ENCODE measurements around the gene LMOD2. TPM values are rescaled to one million over a fixed set of nuclear protein-coding genes. Genes with fewer than 3 reads are reported as not detected.

Gene LMOD2
- total and polyA plus RNA-seq, 2 experiments from 2014 or later, result not detected

GRCh38 chr7:123641901-123642300 lies 13.8 kb upstream of the LMOD2 start:
- H3K36me3 Mint-ChIP-seq (ENCODE audit: low read depth), result no peaks in the 10 kb centered on the region
- H3K4me3 ChIP-seq, result no peak overlapping the region
- no peaks in the 10 kb centered on the region for H3K27me3 ChIP-seq (ENCODE audit: insufficient read depth)
- ATAC-seq (no peak), DNase-seq (ENCODE audit: low spot score) (no peak)
- H3F3A ChIP-seq (replicated peaks; ENCODE audit: low read depth), result no peaks in the 10 kb centered on the region
- H3K27ac Mint-ChIP-seq, result no peak overlapping the region
- H3K27ac ChIP-seq (ENCODE audit: low read depth), result no peak overlapping the region
- H4K20me1 ChIP-seq (replicated peaks; ENCODE audit: insufficient read depth), result no peaks in the 10 kb centered on the region
- no peaks in the 10 kb centered on the region for H3K36me3 ChIP-seq (ENCODE audit: insufficient read depth)
- H3K4me3 Mint-ChIP-seq, result no peak overlapping the region
- peaks cover 2% of the 10 kb centered on the region for H3K27me3 Mint-ChIP-seq (ENCODE audit: insufficient read depth, low read depth, poor library complexity)
- H3K9me3 Mint-ChIP-seq, result no peaks in the 10 kb centered on the region
- no peak overlapping the region for H2AFZ ChIP-seq
- H3K4me1 Mint-ChIP-seq, result peaks cover 39% of the 10 kb centered on the region
- no peak overlapping the region for H3K4me2 ChIP-seq
- TF ChIP-seq POLR2AphosphoS5 (IDR thresholded peaks at IDR 0.05; ENCODE audit: low read depth) (no peak), EZH2 (IDR thresholded peaks at IDR 0.05; ENCODE audit: low read depth, unreplicated experiment) (no peak), EZH2phosphoT487 (IDR thresholded peaks at IDR 0.05; ENCODE audit: unreplicated experiment) (no peak), REST (IDR thresholded peaks at IDR 0.05; ENCODE audit: unreplicated experiment) (no peak), JUNB (IDR thresholded peaks at IDR 0.05; ENCODE audit: unreplicated experiment) (no peak), ZNF114 (CRISPR knock-in tag; IDR thresholded peaks at IDR 0.05) (no peak), ZNF331 (CRISPR knock-in tag; IDR thresholded peaks at IDR 0.05; ENCODE audit: low read depth) (no peak), CREB1 (CRISPR knock-in tag; IDR thresholded peaks at IDR 0.05; ENCODE audit: low read depth) (no peak), STAT1 (IDR thresholded peaks at IDR 0.05; ENCODE audit: unreplicated experiment) (no peak), CTCF (conservative IDR thresholded peaks at IDR 0.05; ENCODE audit: low read depth in 2 of 2) (no peak), NANOG (IDR thresholded peaks at IDR 0.05; ENCODE audit: borderline replicate concordance) (no peak)
- TF ChIP-seq, protein P1, sequence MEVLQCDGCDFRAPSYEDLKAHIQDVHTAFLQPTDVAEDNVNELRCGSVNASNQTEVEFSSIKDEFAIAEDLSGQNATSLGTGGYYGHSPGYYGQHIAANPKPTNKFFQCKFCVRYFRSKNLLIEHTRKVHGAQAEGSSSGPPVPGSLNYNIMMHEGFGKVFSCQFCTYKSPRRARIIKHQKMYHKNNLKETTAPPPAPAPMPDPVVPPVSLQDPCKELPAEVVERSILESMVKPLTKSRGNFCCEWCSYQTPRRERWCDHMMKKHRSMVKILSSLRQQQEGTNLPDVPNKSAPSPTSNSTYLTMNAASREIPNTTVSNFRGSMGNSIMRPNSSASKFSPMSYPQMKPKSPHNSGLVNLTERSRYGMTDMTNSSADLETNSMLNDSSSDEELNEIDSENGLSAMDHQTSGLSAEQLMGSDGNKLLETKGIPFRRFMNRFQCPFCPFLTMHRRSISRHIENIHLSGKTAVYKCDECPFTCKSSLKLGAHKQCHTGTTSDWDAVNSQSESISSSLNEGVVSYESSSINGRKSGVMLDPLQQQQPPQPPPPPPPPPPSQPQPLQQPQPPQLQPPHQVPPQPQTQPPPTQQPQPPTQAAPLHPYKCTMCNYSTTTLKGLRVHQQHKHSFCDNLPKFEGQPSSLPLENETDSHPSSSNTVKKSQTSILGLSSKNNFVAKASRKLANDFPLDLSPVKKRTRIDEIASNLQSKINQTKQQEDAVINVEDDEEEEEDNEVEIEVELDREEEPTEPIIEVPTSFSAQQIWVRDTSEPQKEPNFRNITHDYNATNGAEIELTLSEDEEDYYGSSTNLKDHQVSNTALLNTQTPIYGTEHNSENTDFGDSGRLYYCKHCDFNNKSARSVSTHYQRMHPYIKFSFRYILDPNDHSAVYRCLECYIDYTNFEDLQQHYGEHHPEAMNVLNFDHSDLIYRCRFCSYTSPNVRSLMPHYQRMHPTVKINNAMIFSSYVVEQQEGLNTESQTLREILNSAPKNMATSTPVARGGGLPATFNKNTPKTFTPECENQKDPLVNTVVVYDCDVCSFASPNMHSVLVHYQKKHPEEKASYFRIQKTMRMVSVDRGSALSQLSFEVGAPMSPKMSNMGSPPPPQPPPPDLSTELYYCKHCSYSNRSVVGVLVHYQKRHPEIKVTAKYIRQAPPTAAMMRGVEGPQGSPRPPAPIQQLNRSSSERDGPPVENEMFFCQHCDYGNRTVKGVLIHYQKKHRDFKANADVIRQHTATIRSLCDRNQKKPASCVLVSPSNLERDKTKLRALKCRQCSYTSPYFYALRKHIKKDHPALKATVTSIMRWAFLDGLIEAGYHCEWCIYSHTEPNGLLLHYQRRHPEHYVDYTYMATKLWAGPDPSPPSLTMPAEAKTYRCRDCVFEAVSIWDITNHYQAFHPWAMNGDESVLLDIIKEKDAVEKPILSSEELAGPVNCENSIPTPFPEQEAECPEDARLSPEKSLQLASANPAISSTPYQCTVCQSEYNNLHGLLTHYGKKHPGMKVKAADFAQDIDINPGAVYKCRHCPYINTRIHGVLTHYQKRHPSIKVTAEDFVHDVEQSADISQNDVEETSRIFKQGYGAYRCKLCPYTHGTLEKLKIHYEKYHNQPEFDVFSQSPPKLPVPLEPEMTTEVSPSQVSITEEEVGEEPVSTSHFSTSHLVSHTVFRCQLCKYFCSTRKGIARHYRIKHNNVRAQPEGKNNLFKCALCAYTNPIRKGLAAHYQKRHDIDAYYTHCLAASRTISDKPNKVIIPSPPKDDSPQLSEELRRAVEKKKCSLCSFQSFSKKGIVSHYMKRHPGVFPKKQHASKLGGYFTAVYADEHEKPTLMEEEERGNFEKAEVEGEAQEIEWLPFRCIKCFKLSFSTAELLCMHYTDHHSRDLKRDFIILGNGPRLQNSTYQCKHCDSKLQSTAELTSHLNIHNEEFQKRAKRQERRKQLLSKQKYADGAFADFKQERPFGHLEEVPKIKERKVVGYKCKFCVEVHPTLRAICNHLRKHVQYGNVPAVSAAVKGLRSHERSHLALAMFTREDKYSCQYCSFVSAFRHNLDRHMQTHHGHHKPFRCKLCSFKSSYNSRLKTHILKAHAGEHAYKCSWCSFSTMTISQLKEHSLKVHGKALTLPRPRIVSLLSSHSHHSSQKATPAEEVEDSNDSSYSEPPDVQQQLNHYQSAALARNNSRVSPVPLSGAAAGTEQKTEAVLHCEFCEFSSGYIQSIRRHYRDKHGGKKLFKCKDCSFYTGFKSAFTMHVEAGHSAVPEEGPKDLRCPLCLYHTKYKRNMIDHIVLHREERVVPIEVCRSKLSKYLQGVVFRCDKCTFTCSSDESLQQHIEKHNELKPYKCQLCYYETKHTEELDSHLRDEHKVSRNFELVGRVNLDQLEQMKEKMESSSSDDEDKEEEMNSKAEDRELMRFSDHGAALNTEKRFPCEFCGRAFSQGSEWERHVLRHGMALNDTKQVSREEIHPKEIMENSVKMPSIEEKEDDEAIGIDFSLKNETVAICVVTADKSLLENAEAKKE (CRISPR knock-in tag; IDR thresholded peaks at IDR 0.05), result no peak
- TF ChIP-seq, protein P2, sequence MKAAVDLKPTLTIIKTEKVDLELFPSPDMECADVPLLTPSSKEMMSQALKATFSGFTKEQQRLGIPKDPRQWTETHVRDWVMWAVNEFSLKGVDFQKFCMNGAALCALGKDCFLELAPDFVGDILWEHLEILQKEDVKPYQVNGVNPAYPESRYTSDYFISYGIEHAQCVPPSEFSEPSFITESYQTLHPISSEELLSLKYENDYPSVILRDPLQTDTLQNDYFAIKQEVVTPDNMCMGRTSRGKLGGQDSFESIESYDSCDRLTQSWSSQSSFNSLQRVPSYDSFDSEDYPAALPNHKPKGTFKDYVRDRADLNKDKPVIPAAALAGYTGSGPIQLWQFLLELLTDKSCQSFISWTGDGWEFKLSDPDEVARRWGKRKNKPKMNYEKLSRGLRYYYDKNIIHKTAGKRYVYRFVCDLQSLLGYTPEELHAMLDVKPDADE (IDR thresholded peaks at IDR 0.05), result no peak
- peaks cover 11% of the 10 kb centered on the region; the same call in 1 of the 2 replicates for H3K4me1 ChIP-seq (ENCODE audit: insufficient read depth)
- no peaks in the 10 kb centered on the region for H3K79me2 ChIP-seq (replicated peaks; ENCODE audit: insufficient read depth)
- H3K9me2 ChIP-seq (ENCODE audit: insufficient read depth), result no peaks in the 10 kb centered on the region
